PC-9 (cell line): Measurements from ENCODE around the gene ANKRD52. TPM values are rescaled to one million over a fixed set of nuclear protein-coding genes. Genes with fewer than 3 reads are reported as not detected.

Experiments
- BruUV-seq: library from RNA; stranded (reverse); fragments of 400-500 nt; replicated peaks from 2 replicates; lab custom pipeline; 2021; lab: Mats Ljungman, UMichigan
- CTCF ChIA-PET: fragments of 300-600 bp; sonication (Branson Sonifier 250); formaldehyde crosslinking; loops from one replicate; lab custom pipeline; 2022; ENCODE audit warnings: antibody characterized with exemption; lab: Charles Lee
- POLR2A ChIA-PET: fragments of 300-600 bp; sonication (Branson Sonifier 250); formaldehyde crosslinking; loops from one replicate; lab custom pipeline; 2022; ENCODE audit warnings: antibody characterized with exemption; ENCODE audit not compliant: unreplicated experiment; lab: Charles Lee
- DNase-seq, 2 experiments: peaks; one replicate each; pipeline versions ENCODE4 v3.0.0 to v3.0.0-alpha.2; 2015 to 2022; ENCODE audit warnings: mixed read lengths in 1 of 2
- H2AFZ ChIP-seq: fragments of 200-600 bp; sonication (generic); 2 replicates; pipeline ENCODE4 v1.8.1; 2017; ENCODE audit warnings: antibody characterized with exemption
- H3F3A ChIP-seq: fragments of 200-600 bp; sonication (generic); 2 replicates; pipeline ENCODE4 v1.8.1; 2017; ENCODE audit warnings: antibody characterized with exemption, mild to moderate bottlenecking, low read depth; ENCODE audit not compliant: insufficient read depth
- H3K27ac ChIP-seq: fragments of 200-600 bp; sonication (generic); 2 replicates; pipeline ENCODE4 v1.6.1; 2016; ENCODE audit warnings: mixed run types
- H3K27me3 ChIP-seq: fragments of 200-600 bp; sonication (generic); 2 replicates; pipeline ENCODE4 v1.6.1; 2016; ENCODE audit warnings: low read depth, mixed run types; ENCODE audit not compliant: insufficient read depth
- H3K36me3 ChIP-seq: fragments of 200-600 bp; sonication (generic); 2 replicates; pipeline ENCODE4 v1.6.1; 2016; ENCODE audit warnings: low read depth, mixed run types
- H3K4me1 ChIP-seq: fragments of 200-600 bp; sonication (generic); replicated peaks from 2 replicates; pipeline ENCODE4 v1.6.1; 2016; ENCODE audit warnings: mixed run types; ENCODE audit not compliant: insufficient read depth
- H3K4me2 ChIP-seq: fragments of 200-600 bp; sonication (generic); 2 replicates; pipeline ENCODE4 v1.6.1; 2017; ENCODE audit warnings: mixed run types
- H3K4me3 ChIP-seq: fragments of 200-600 bp; sonication (generic); 2 replicates; pipeline ENCODE4 v1.6.1; 2016; ENCODE audit warnings: mixed run types
- H3K79me2 ChIP-seq: fragments of 200-600 bp; sonication (generic); 2 replicates; pipeline ENCODE4 v1.6.1; 2017; ENCODE audit warnings: low read depth, mixed run types
- H3K9me2 ChIP-seq: fragments of 200-600 bp; sonication (generic); 2 replicates; pipeline ENCODE4 v1.8.1; 2017; ENCODE audit warnings: mild to moderate bottlenecking; ENCODE audit not compliant: insufficient read depth
- H3K9me3 ChIP-seq: fragments of 200-600 bp; sonication (generic); 2 replicates; pipeline ENCODE4 v1.8.1; 2016; ENCODE audit warnings: low read depth; ENCODE audit not compliant: insufficient read depth
- H4K20me1 ChIP-seq: fragments of 200-600 bp; sonication (generic); 2 replicates; pipeline ENCODE4 v1.8.1; 2017; ENCODE audit not compliant: insufficient read depth
- CTCF ChIP-seq: fragments of 200-600 bp; sonication (generic); conservative IDR thresholded peaks from 2 replicates; pipeline ENCODE4 v1.6.1; 2017; ENCODE audit warnings: mixed run types, antibody characterized with exemption, mild to moderate bottlenecking, moderate library complexity
- EZH2 ChIP-seq: fragments of 200-600 bp; sonication (generic); IDR thresholded peaks from 2 replicates; pipeline ENCODE4 v1.8.0; 2017; ENCODE audit warnings: antibody characterized with exemption, low read depth
- intact Hi-C: fragments of 100-400 bp; cut with micrococcal nuclease; formaldehyde crosslinking; loops from one replicate; pipeline ENCODE4 v1.10.0; 2022; ENCODE audit not compliant: unreplicated experiment
- total RNA-seq: library from RNA; stranded (reverse); gene quantifications from 2 replicates; pipeline ENCODE4 v1.2.3, GENCODE V29; 2021

The ANKRD52 gene
- total RNA-seq, 1 experiment from 2014 or later: 59.4 TPM

GRCh38 chr12:56230432-56231183 is 27.6 kb downstream of the ANKRD52 start:
- ChIA-PET POLR2A (no interaction called here), CTCF (no interaction called here)
- H4K20me1 ChIP-seq: no peaks in the 10 kb centered on the region
- H3K36me3 ChIP-seq: no peaks in the 10 kb centered on the region
- H3K4me3 ChIP-seq: no peak overlapping the region
- H3K27me3 ChIP-seq: no peaks in the 10 kb centered on the region
- peaks cover 11% of the 10 kb centered on the region; the same call in 1 of the 2 replicates for H3F3A ChIP-seq
- H3K27ac ChIP-seq: no peak overlapping the region
- no peaks in the 10 kb centered on the region for H3K9me2 ChIP-seq
- no peak for DNase-seq
- no TSS peak for BruUV-seq
- TF ChIP-seq CTCF: no peak
- TF ChIP-seq EZH2: no peak
- no peaks in the 10 kb centered on the region for H3K79me2 ChIP-seq
- H2AFZ ChIP-seq: no peak overlapping the region
- H3K9me3 ChIP-seq: no peaks in the 10 kb centered on the region
- no peak overlapping the region for H3K4me2 ChIP-seq
- intact Hi-C loops: no loop called here
- H3K4me1 ChIP-seq: no peaks in the 10 kb centered on the region

- intact Hi-C loops: no loop called here
- Histone ChIP-seq H3K27me3 (no peaks in the 10 kb centered on the region), H3K4me2 (no peak within 1 kb of the TSS), H3K4me1 (peaks cover 4% of the 10 kb centered on the region; the same call in 1 of the 2 replicates), H3K4me3 (no peak within 1 kb of the TSS), H4K20me1 (no peaks in the 10 kb centered on the region), H3K9me3 (no peaks in the 10 kb centered on the region), H3K36me3 (no peaks in the 10 kb centered on the region), H3K79me2 (no peaks in the 10 kb centered on the region), H3F3A (peaks cover 11% of the 10 kb centered on the region; the same call in 1 of the 2 replicates), H3K27ac (no peak within 1 kb of the TSS), H2AFZ (no peak within 1 kb of the TSS), H3K9me2 (no peaks in the 10 kb centered on the region)
- CTCF ChIA-PET: no interaction called here
- POLR2A ChIA-PET: no interaction called here
- BruUV-seq: no TSS peak
- TF ChIP-seq CTCF (no peak), EZH2 (no peak)
- DNase-seq: no peak
These were observed 28.2 kb downstream of the ANKRD52 start, which contains the start of gene SLC39A5 for GRCh38 chr12:56229916-56230431. TSS of gene SLC39A5 (plus strand) at chr12:56230051. CDS start at chr12:56231275, 1,224 bp downstream.

GRCh38 chr12:56229082-56229481 is 29.1 kb downstream of the ANKRD52 start:
- CTCF ChIA-PET: no interaction called here
- H3K27me3 ChIP-seq: no peaks in the 10 kb centered on the region
- no peaks in the 10 kb centered on the region for H3K9me3 ChIP-seq
- no peak for DNase-seq
- no peaks in the 10 kb centered on the region for H3K36me3 ChIP-seq
- H3K9me2 ChIP-seq: no peaks in the 10 kb centered on the region
- POLR2A ChIA-PET: interaction anchor here (0.6 kb wide), 1 partner anchor 54 kb away, joined by 7 read pairs; no protein-coding TSS in a partner anchor
- no peak overlapping the region for H3K27ac ChIP-seq
- peaks cover 8% of the 10 kb centered on the region for H3K4me1 ChIP-seq
- no peaks in the 10 kb centered on the region for H4K20me1 ChIP-seq
- H3K4me2 ChIP-seq: no peak overlapping the region
- no peak for TF ChIP-seq CTCF
- no peak for TF ChIP-seq EZH2
- no TSS peak for BruUV-seq
- no peak overlapping the region for H2AFZ ChIP-seq
- intact Hi-C loops: no loop called here
- H3K79me2 ChIP-seq: no peaks in the 10 kb centered on the region; the same call in 1 of the 2 replicates
- no peak overlapping the region for H3K4me3 ChIP-seq
- peaks cover 11% of the 10 kb centered on the region; the same call in 1 of the 2 replicates for H3F3A ChIP-seq
